ENCODE results near the gene ARGLU1. TPM values are rescaled to one million over a fixed set of nuclear protein-coding genes. Genes with fewer than 3 reads are reported as not detected.

The ARGLU1 gene
- total RNA-seq, 1 donor, result 42.0 TPM

- Histone ChIP-seq H3K4me1 (ENCODE audit: insufficient read depth, low read length) (peaks cover 11% of the 10 kb centered on the region), H3K4me2 (ENCODE audit: insufficient read depth, low read length) (peak overlapping the region; percentile 93), H3K9me3 (ENCODE audit: low read depth, low read length) (no peaks in the 10 kb centered on the region), H3K79me2 (ENCODE audit: insufficient read depth, low read length) (peaks cover 48% of the 10 kb centered on the region), H4K20me1 (ENCODE audit: insufficient read depth, low read length) (peaks cover 9% of the 10 kb centered on the region), H3K27ac (ENCODE audit: low read depth, low read length) (peak overlapping the region; percentile 33), H3K4me3 (ENCODE audit: insufficient read depth, low read length) (peak overlapping the region; percentile 85), H3K36me3 (ENCODE audit: insufficient read depth, low read length) (no peaks in the 10 kb centered on the region), H2AFZ (ENCODE audit: low read length) (peak overlapping the region; percentile 90), H3K27me3 (ENCODE audit: insufficient read depth, low read length) (no peaks in the 10 kb centered on the region)
- TF ChIP-seq CTCF (IDR thresholded peaks at IDR 0.05; ENCODE audit: extremely low read depth, low read depth, low read length), result no peak
- peak; percentile 89 for DNase-seq (ENCODE audit: insufficient read length, low spot score, missing footprints)
These were observed 33.0 kb downstream of the ARGLU1 start for GRCh38 chr13:106534639-106535551.

- no peaks in the 10 kb centered on the region for H3K9me3 ChIP-seq (ENCODE audit: low read depth, low read length)
- peak; percentile 4 for TF ChIP-seq CTCF (IDR thresholded peaks at IDR 0.05; ENCODE audit: extremely low read depth, low read depth, low read length)
- H3K36me3 ChIP-seq (ENCODE audit: insufficient read depth, low read length), result no peaks in the 10 kb centered on the region
- peaks cover 56% of the 10 kb centered on the region for H3K79me2 ChIP-seq (ENCODE audit: insufficient read depth, low read length)
- peak overlapping the region; percentile 90 for H2AFZ ChIP-seq (ENCODE audit: low read length)
- peak overlapping the region; percentile 33 for H3K27ac ChIP-seq (ENCODE audit: low read depth, low read length)
- H3K4me2 ChIP-seq (ENCODE audit: insufficient read depth, low read length), result peak overlapping the region; percentile 90
- peaks cover 9% of the 10 kb centered on the region for H4K20me1 ChIP-seq (ENCODE audit: insufficient read depth, low read length)
- peak overlapping the region; percentile 85 for H3K4me3 ChIP-seq (ENCODE audit: insufficient read depth, low read length)
- H3K4me1 ChIP-seq (ENCODE audit: insufficient read depth, low read length), result peaks cover 11% of the 10 kb centered on the region
- H3K27me3 ChIP-seq (ENCODE audit: insufficient read depth, low read length), result no peaks in the 10 kb centered on the region
- peak; percentile 95 for DNase-seq (ENCODE audit: insufficient read length, low spot score, missing footprints)
These were observed 33.8 kb downstream of the ARGLU1 start for GRCh38 chr13:106533943-106534638.

GRCh38 chr13:106533101-106533942 is 34.6 kb downstream of the ARGLU1 start:
- peaks cover 64% of the 10 kb centered on the region for H3K79me2 ChIP-seq (ENCODE audit: insufficient read depth, low read length)
- peak overlapping the region; percentile 33 for H3K27ac ChIP-seq (ENCODE audit: low read depth, low read length)
- peak overlapping the region; percentile 90 for H2AFZ ChIP-seq (ENCODE audit: low read length)
- H4K20me1 ChIP-seq (ENCODE audit: insufficient read depth, low read length), result peaks cover 9% of the 10 kb centered on the region
- no peaks in the 10 kb centered on the region for H3K27me3 ChIP-seq (ENCODE audit: insufficient read depth, low read length)
- H3K4me3 ChIP-seq (ENCODE audit: insufficient read depth, low read length), result peak overlapping the region; percentile 85
- peak overlapping the region; percentile 90 for H3K4me2 ChIP-seq (ENCODE audit: insufficient read depth, low read length)
- H3K9me3 ChIP-seq (ENCODE audit: low read depth, low read length), result no peaks in the 10 kb centered on the region
- peak; percentile 61 for TF ChIP-seq CTCF (IDR thresholded peaks at IDR 0.05; ENCODE audit: extremely low read depth, low read depth, low read length)
- H3K4me1 ChIP-seq (ENCODE audit: insufficient read depth, low read length), result peaks cover 11% of the 10 kb centered on the region
- no peaks in the 10 kb centered on the region for H3K36me3 ChIP-seq (ENCODE audit: insufficient read depth, low read length)
- peak; percentile 97 for DNase-seq (ENCODE audit: insufficient read length, low spot score, missing footprints)
